CD4-positive, alpha-beta T cell treated with Interleukin-10 for 1 hour (primary cell): ENCODE data around the gene CAMK2A.

Source experiments
- DNase-seq: peaks from one replicate; pipeline ENCODE4 v3.0.0-alpha.2; 2020

The CAMK2A gene

GRCh38 chr5:150299571-150300327, 10.2 kb upstream of the CAMK2A start:
- DNase-seq: no peak

- DNase-seq: no peak
Measured at GRCh38 chr5:150298701-150299451, 9.3 kb upstream of the CAMK2A start.

GRCh38 chr5:150297934-150298595, 8.5 kb upstream of the CAMK2A start:
- no peak for DNase-seq

- no peak for DNase-seq
Measured at GRCh38 chr5:150297236-150297890, 7.8 kb upstream of the CAMK2A start.

- no peak for DNase-seq
Measured at GRCh38 chr5:150296496-150296895, 6.9 kb upstream of the CAMK2A start.

GRCh38 chr5:150295741-150296486, 6.3 kb upstream of the CAMK2A start:
- DNase-seq: no peak

- no peak for DNase-seq
Measured at GRCh38 chr5:150295172-150295634, 5.6 kb upstream of the CAMK2A start.

- no peak for DNase-seq
Measured at GRCh38 chr5:150294551-150295071, 5.0 kb upstream of the CAMK2A start.

GRCh38 chr5:150293091-150293941, 3.7 kb upstream of the CAMK2A start:
- no peak for DNase-seq

- DNase-seq: no peak
Measured at GRCh38 chr5:150291388-150292385, 2.1 kb upstream of the CAMK2A start.

GRCh38 chr5:150288791-150289190, 782 bp downstream of the CAMK2A start:
- DNase-seq: no peak

GRCh38 chr5:150288361-150288760, 1.2 kb downstream of the CAMK2A start:
- DNase-seq: no peak

GRCh38 chr5:150286820-150287219, 2.8 kb downstream of the CAMK2A start:
- no peak for DNase-seq

GRCh38 chr5:150285114-150285513, 4.5 kb downstream of the CAMK2A start:
- no peak for DNase-seq

- no peak for DNase-seq
Measured at GRCh38 chr5:150284311-150284710, 5.3 kb downstream of the CAMK2A start.

GRCh38 chr5:150283904-150284303, 5.7 kb downstream of the CAMK2A start:
- no peak for DNase-seq

GRCh38 chr5:150281987-150282386, 7.6 kb downstream of the CAMK2A start:
- DNase-seq: no peak

GRCh38 chr5:150279330-150280020, 10.1 kb downstream of the CAMK2A start:
- no peak for DNase-seq

- DNase-seq: no peak
Measured at GRCh38 chr5:150278916-150279315, 10.7 kb downstream of the CAMK2A start.
